Activated CD4-positive, alpha-beta T cell treated with anti-CD3 and anti-CD28 coated beads, Interleukin-10, Interleukin-2, amounts not matched to agents 100 ng/mL and 50 ng/mL, durations not matched to agents 16 hours and 8 hours (primary cell): ENCODE data around the gene CCL25.
"Not testable (repeated sequence)": the region's sequence is repeated elsewhere in the genome, so short reads cannot be mapped to it uniquely, and the experiment has no call there.

Experiments used
- DNase-seq: peaks from one replicate; pipeline ENCODE4 v3.0.0-alpha.2; 2020

Gene CCL25

GRCh38 chr19:8088752-8089663 is 36.4 kb downstream of the CCL25 start:
- DNase-seq = no peak

- DNase-seq = no peak
Observed at GRCh38 chr19:8089664-8090601, 37.4 kb downstream of the CCL25 start.

- DNase-seq = no peak
Observed at GRCh38 chr19:8090950-8091349, 38.4 kb downstream of the CCL25 start.

GRCh38 chr19:8093740-8094139 is 41.2 kb downstream of the CCL25 start:
- DNase-seq = no peak

- DNase-seq = no peak
Observed at GRCh38 chr19:8094336-8094735, 41.8 kb downstream of the CCL25 start.

GRCh38 chr19:8095354-8095886 is 42.9 kb downstream of the CCL25 start:
- DNase-seq = no peak

- DNase-seq = no peak
Observed at GRCh38 chr19:8096071-8096470, 43.5 kb downstream of the CCL25 start.

- DNase-seq = no peak
Observed at GRCh38 chr19:8097198-8097597, 44.6 kb downstream of the CCL25 start.

GRCh38 chr19:8097681-8098567 is 45.4 kb downstream of the CCL25 start:
- no peak for DNase-seq

- no peak for DNase-seq
Observed at GRCh38 chr19:8101311-8101710, 48.8 kb downstream of the CCL25 start.

- DNase-seq = not testable (repeated sequence)
Observed at GRCh38 chr19:8101910-8102309, 49.4 kb downstream of the CCL25 start.

GRCh38 chr19:8105471-8105870 is 52.9 kb downstream of the CCL25 start:
- no peak for DNase-seq

GRCh38 chr19:8107301-8107903 is 54.8 kb downstream of the CCL25 start:
- DNase-seq = no peak

- no peak for DNase-seq
Observed at GRCh38 chr19:8108560-8109445, 56.2 kb downstream of the CCL25 start.

- DNase-seq = no peak
Observed at GRCh38 chr19:8109455-8109854, 56.9 kb downstream of the CCL25 start.

GRCh38 chr19:8109890-8110662 is 57.5 kb downstream of the CCL25 start:
- no peak for DNase-seq

- DNase-seq = no peak
Observed at GRCh38 chr19:8110931-8111330, 58.4 kb downstream of the CCL25 start.

GRCh38 chr19:8111376-8111775 is 58.8 kb downstream of the CCL25 start:
- no peak for DNase-seq
